SK-N-SH (cell line): ENCODE measurements around the gene IQSEC2. TPM values are rescaled to one million over a fixed set of nuclear protein-coding genes. Genes with fewer than 3 reads are reported as not detected.

Source experiments
- CTCF ChIA-PET: fragments of 300-600, 350-600 bp; formaldehyde crosslinking; extraction: SDS; loops from one replicate; lab custom pipeline; 2021; lab: Yijun Ruan, JAX
- POLR2A ChIA-PET: fragments of 350-600 bp; sonication (Branson Sonifier 250); formaldehyde crosslinking; extraction: SDS; loops from one replicate; lab custom pipeline; 2020; ENCODE audit warnings: antibody characterized with exemption, inconsistent platforms; lab: Yijun Ruan, JAX
- DNase-seq: peaks from one replicate; pipeline ENCODE4 v3.0.0; 2012
- H2AFZ ChIP-seq: fragments of 200-600 bp; sonication (generic); 2 replicates; pipeline ENCODE4 v1.8.1; 2016; ENCODE audit warnings: antibody characterized with exemption, mild to moderate bottlenecking, low read depth
- H3F3A ChIP-seq: fragments of 200-600 bp; sonication (generic); replicated peaks from 2 replicates; pipeline ENCODE3; 2016; ENCODE audit warnings: antibody characterized with exemption, mild to moderate bottlenecking; ENCODE audit not compliant: insufficient read depth
- H3K27ac ChIP-seq, 2 experiments: fragments of 200-500 bp in 1 of 2; fragments of 200-600 bp in 1 of 2; sonication (Bioruptor generic) in 1 of 2; sonication (generic), shearing (Covaris generic) in 1 of 2; 2 replicates each; pipeline versions ENCODE4 v1.5.1 to v1.6.1; 2014 to 2016; ENCODE audit warnings: low read depth in 2 of 2, inconsistent platforms in 1 of 2, low read length in 1 of 2, mild to moderate bottlenecking in 1 of 2, mixed read lengths in 1 of 2
- H3K27me3 ChIP-seq: fragments of 200-600 bp; sonication (generic), shearing (Covaris generic); 2 replicates; pipeline ENCODE4 v1.6.1; 2016; ENCODE audit warnings: mixed run types; ENCODE audit not compliant: insufficient read depth
- H3K36me3 ChIP-seq, 2 experiments: fragments of 200-500 bp in 1 of 2; fragments of 200-600 bp in 1 of 2; sonication (Bioruptor generic) in 1 of 2; sonication (generic) in 1 of 2; replicated peaks in 1 of 2; 2 replicates each; pipeline versions ENCODE3 to v1.5.1; 2014 to 2016; ENCODE audit warnings: low read length in 1 of 2, mild to moderate bottlenecking in 1 of 2; ENCODE audit not compliant: insufficient read depth in 2 of 2, control insufficient read depth in 1 of 2
- H3K4me1 ChIP-seq, 2 experiments: fragments of 200-500 bp in 1 of 2; fragments of 200-600 bp in 1 of 2; sonication (Bioruptor generic) in 1 of 2; sonication (generic), shearing (Covaris generic) in 1 of 2; 2 replicates each; pipeline versions ENCODE4 v1.5.1 to v1.6.1; 2014 to 2016; ENCODE audit warnings: low read depth in 1 of 2, low read length in 1 of 2, mixed run types in 1 of 2; ENCODE audit not compliant: insufficient read depth in 2 of 2, control insufficient read depth in 1 of 2
- H3K4me2 ChIP-seq: fragments of 200-600 bp; sonication (generic), shearing (Covaris generic); 2 replicates; pipeline ENCODE4 v1.6.1; 2017; ENCODE audit warnings: mixed run types
- H3K4me3 ChIP-seq, 2 experiments: fragments of 200-500 bp in 1 of 2; fragments of 200-600 bp in 1 of 2; sonication (Bioruptor generic) in 1 of 2; sonication (generic), shearing (Covaris generic) in 1 of 2; 2 replicates each; pipeline versions ENCODE4 v1.5.1 to v1.8.1; 2014 to 2016; ENCODE audit warnings: low read depth in 2 of 2, inconsistent platforms in 1 of 2, low read length in 1 of 2, mild to moderate bottlenecking in 1 of 2, mixed read lengths in 1 of 2, moderate library complexity in 1 of 2
- H3K79me2 ChIP-seq: fragments of 200-600 bp; sonication (generic); 2 replicates; pipeline ENCODE4 v1.8.1; 2017; ENCODE audit warnings: mild to moderate bottlenecking; ENCODE audit not compliant: insufficient read depth
- H3K9ac ChIP-seq: fragments of 200-600 bp; sonication (generic); 2 replicates; pipeline ENCODE4 v1.6.1; 2017; ENCODE audit warnings: mixed run types
- H3K9me2 ChIP-seq: fragments of 200-600 bp; sonication (generic); 2 replicates; pipeline ENCODE4 v1.6.1; 2017; ENCODE audit warnings: mixed run types
- H3K9me3 ChIP-seq: fragments of 200-600 bp; sonication (generic); 2 replicates; pipeline ENCODE4 v1.6.1; 2017; ENCODE audit warnings: mixed run types, mild to moderate bottlenecking, moderate library complexity
- H4K20me1 ChIP-seq: fragments of 200-600 bp; sonication (generic); 2 replicates; pipeline ENCODE4 v1.6.1; 2017; ENCODE audit warnings: mild to moderate bottlenecking, mixed run types; ENCODE audit not compliant: insufficient read depth
- CTCF ChIP-seq: fragments of 200-600 bp; sonication (generic); IDR thresholded peaks from 2 replicates; pipeline ENCODE4 v1.6.1; 2017; ENCODE audit warnings: antibody characterized with exemption, mild to moderate bottlenecking, moderate library complexity
- EP300 ChIP-seq, 2 experiments: IDR thresholded peaks; 2 replicates each; pipeline versions ENCODE4 v1.4.0 to v1.6.1; 2012; ENCODE audit warnings: borderline replicate concordance in 1 of 2, low read depth in 1 of 2, low read length in 1 of 2
- FOSL2 ChIP-seq: IDR thresholded peaks from 2 replicates; pipeline ENCODE4 v1.4.0; 2012; ENCODE audit warnings: low read depth, mild to moderate bottlenecking, moderate library complexity, borderline replicate concordance
- MAX ChIP-seq: IDR thresholded peaks from 2 replicates; pipeline ENCODE4 v1.4.0; 2012; ENCODE audit warnings: low read depth
- NFIC ChIP-seq: IDR thresholded peaks from 2 replicates; pipeline ENCODE4 v1.4.0; 2012; ENCODE audit warnings: borderline replicate concordance
- RAD21 ChIP-seq: IDR thresholded peaks from 2 replicates; pipeline ENCODE4 v1.6.1; 2012; ENCODE audit warnings: mild to moderate bottlenecking, low read length
- SMC3 ChIP-seq: IDR thresholded peaks from 2 replicates; pipeline ENCODE4 v1.6.1; 2012; ENCODE audit warnings: low read depth, low read length, improper control_type of control experiment
- YY1 ChIP-seq: IDR thresholded peaks from 2 replicates; pipeline ENCODE4 v1.4.0; 2012; ENCODE audit warnings: low read depth, mild to moderate bottlenecking
- WGBS: methylation state at CpG from one replicate; pipeline ENCODE4 v1.1.6; 2017; ENCODE audit warnings: low lambda C conversion rate; 5-methylcytosine and 5-hydroxymethylcytosine counted together
- polyA plus RNA-seq, 3 experiments: library from polyadenylated mRNA; depleted of rRNA; stranded (reverse); fragments of >200 nt; gene quantifications; 2 replicates each; pipeline ENCODE4 v1.2.3, GENCODE V29; 2012

IQSEC2 gene
- polyA plus RNA-seq, 1 of the 3 experiments (the other 2 are of a cell fraction): 24.7 TPM

- Histone ChIP-seq H2AFZ (no peak overlapping the region), H3K9me2 (no peaks in the 10 kb centered on the region), H4K20me1 (no peaks in the 10 kb centered on the region)
- 70% methylated on average over 3 of the region's 3 CpGs for WGBS
- no peak for TF ChIP-seq NFIC
- TF ChIP-seq, all 33 proteins: peak for 0
- ChIA-PET CTCF (interaction anchor here (0.6 to 6.3 kb wide), 4 partner anchors 13 to 19 kb away, joined by 3 to 53 read pairs (median 4); no protein-coding TSS in a partner anchor), POLR2A (no interaction called here)
- H3K9ac ChIP-seq: no peak overlapping the region
- H3K79me2 ChIP-seq: no peaks in the 10 kb centered on the region
- no peak for DNase-seq
- no peaks in the 10 kb centered on the region for H3K9me3 ChIP-seq
- no peak overlapping the region for H3K4me3 ChIP-seq
- H3K36me3 ChIP-seq: no peaks in the 10 kb centered on the region
- H3K27me3 ChIP-seq: peaks cover 4% of the 10 kb centered on the region; the same call in 1 of the 2 replicates
- H3K4me2 ChIP-seq: no peak overlapping the region
- H3F3A ChIP-seq: no peaks in the 10 kb centered on the region
- no peak overlapping the region for H3K27ac ChIP-seq
- no peaks in the 10 kb centered on the region for H3K4me1 ChIP-seq
Observed at GRCh38 chrX:53300157-53300556, 18.8 kb upstream of the IQSEC2 start.

GRCh38 chrX:53294024-53294648, 12.8 kb upstream of the IQSEC2 start:
- Histone ChIP-seq H3K9ac (no peak overlapping the region), H3K27ac (no peak overlapping the region), H3K4me1 (peaks cover 0 to 12% of the 10 kb centered on the region in 2 experiments; a peak in 1 of 4 replicates), H3F3A (no peaks in the 10 kb centered on the region), H3K9me3 (no peaks in the 10 kb centered on the region), H4K20me1 (no peaks in the 10 kb centered on the region), H3K36me3 (no peaks in the 10 kb centered on the region), H3K27me3 (no peaks in the 10 kb centered on the region; the same call in 1 of the 2 replicates), H3K79me2 (no peaks in the 10 kb centered on the region), H3K9me2 (no peaks in the 10 kb centered on the region), H3K4me3 (no peak overlapping the region), H2AFZ (no peak overlapping the region), H3K4me2 (no peak overlapping the region)
- DNase-seq: no peak
- WGBS: 72% methylated on average over 8 of the region's 8 CpGs
- ChIA-PET CTCF (interaction anchor here (0.8 to 4.3 kb wide), 10 partner anchors 10 to 235 kb away, joined by 3 to 40 read pairs (median 4); no protein-coding TSS in a partner anchor), POLR2A (no interaction called here)
- TF ChIP-seq SMC3 (0 out of 2 replicates have a peak, but pooled peaks have one; percentile 25), YY1 (no peak), MAX (no peak), CTCF (peak; percentile 56), FOSL2 (no peak), RAD21 (peak; percentile 54), EP300 (IDR thresholded peaks at IDR 0.05; ENCODE audit: borderline replicate concordance in 1 of 2, low read depth in 1 of 2, low read length in 1 of 2) (no peak)
- TF ChIP-seq, all 33 proteins: peak for 3
